ENCODE measurements around the gene ALLC. TPM values are rescaled to one million over a fixed set of nuclear protein-coding genes. Genes with fewer than 3 reads are reported as not detected.
"Not testable (repeated sequence)": the region's sequence is repeated elsewhere in the genome, so short reads cannot be mapped to it uniquely, and the experiment has no call there.

ALLC gene
- total RNA-seq, result not detected in 2 replicates
- long read RNA-seq, result 0 reads

GRCh38 chr2:3657881-3658280, at the start of gene ALLC:
Gene ALLC, plus strand, starts transcription at chr2:3658200. Its CDS starts 12,958 bp downstream, at chr2:3671158.
- H3K36me3 Mint-ChIP-seq (ENCODE audit: unreplicated experiment), result no peaks in the 10 kb centered on the region
- no peak within 1 kb of the TSS for H3K4me3 Mint-ChIP-seq (ENCODE audit: unreplicated experiment)
- no peaks in the 10 kb centered on the region for H3K9me3 Mint-ChIP-seq (ENCODE audit: unreplicated experiment)
- peaks cover 6% of the 10 kb centered on the region for H3K4me1 Mint-ChIP-seq (ENCODE audit: unreplicated experiment)
- H3K27me3 Mint-ChIP-seq (ENCODE audit: unreplicated experiment), result peaks cover 2% of the 10 kb centered on the region
- no peak within 1 kb of the TSS for H3K27ac Mint-ChIP-seq (ENCODE audit: unreplicated experiment)
- TF ChIP-seq, protein P1, sequence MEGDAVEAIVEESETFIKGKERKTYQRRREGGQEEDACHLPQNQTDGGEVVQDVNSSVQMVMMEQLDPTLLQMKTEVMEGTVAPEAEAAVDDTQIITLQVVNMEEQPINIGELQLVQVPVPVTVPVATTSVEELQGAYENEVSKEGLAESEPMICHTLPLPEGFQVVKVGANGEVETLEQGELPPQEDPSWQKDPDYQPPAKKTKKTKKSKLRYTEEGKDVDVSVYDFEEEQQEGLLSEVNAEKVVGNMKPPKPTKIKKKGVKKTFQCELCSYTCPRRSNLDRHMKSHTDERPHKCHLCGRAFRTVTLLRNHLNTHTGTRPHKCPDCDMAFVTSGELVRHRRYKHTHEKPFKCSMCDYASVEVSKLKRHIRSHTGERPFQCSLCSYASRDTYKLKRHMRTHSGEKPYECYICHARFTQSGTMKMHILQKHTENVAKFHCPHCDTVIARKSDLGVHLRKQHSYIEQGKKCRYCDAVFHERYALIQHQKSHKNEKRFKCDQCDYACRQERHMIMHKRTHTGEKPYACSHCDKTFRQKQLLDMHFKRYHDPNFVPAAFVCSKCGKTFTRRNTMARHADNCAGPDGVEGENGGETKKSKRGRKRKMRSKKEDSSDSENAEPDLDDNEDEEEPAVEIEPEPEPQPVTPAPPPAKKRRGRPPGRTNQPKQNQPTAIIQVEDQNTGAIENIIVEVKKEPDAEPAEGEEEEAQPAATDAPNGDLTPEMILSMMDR (IDR thresholded peaks at IDR 0.05), result no peak
- no peak for DNase-seq (ENCODE audit: extremely low spot score, unreplicated experiment)

DNA sequence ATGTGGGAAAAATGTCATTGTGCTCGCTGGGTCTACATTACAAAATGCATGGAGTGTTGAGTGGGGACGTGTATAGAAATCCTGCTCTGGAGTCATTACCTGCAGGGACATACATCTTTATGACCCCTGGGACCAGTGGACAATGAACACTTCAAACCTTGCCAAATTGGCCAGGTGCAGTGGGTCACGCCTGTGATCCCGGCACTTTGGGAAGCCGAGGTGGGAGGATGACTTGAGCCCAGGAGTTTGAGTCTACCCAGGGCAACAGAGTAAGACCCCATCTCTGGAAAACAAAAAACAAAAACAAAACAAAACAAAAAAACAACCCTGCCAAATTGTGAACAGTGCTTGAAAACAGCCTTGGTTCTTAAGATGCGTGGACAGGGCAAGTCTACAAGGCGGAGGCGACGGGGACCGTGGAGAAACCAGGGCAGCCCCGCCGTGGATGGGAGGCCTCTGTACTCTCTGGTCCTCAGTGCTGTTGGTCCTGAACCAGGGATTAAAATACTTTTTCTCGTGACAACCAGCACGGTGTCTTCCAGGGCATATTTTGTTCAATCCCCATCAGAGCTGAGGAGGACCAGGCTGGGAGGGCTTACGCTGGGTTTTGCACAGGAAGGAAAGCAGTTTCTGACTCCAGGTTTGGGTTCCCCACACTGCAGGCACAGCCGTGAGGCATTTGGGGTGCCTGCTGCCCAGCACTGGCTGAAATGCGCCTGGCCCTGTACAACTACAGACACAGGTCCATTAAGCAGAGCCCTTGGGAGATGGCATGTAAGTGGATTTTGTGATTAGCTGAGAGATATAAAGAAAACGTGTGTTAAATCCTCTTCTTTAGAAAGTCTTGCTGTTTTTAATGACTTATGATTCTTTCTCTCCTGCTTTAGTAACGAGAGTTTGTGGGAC, 49.4 kb upstream of the ALLC start:
- Mint-ChIP-seq H3K4me1 (ENCODE audit: unreplicated experiment) (no peaks in the 10 kb centered on the region), H3K27me3 (ENCODE audit: unreplicated experiment) (peaks cover 3% of the 10 kb centered on the region), H3K27ac (ENCODE audit: unreplicated experiment) (no peak overlapping the region), H3K36me3 (ENCODE audit: unreplicated experiment) (no peaks in the 10 kb centered on the region), H3K9me3 (ENCODE audit: unreplicated experiment) (no peaks in the 10 kb centered on the region), H3K4me3 (ENCODE audit: unreplicated experiment) (no peak overlapping the region)
- peak; percentile 80 for DNase-seq (ENCODE audit: extremely low spot score, unreplicated experiment)
- TF ChIP-seq, protein P1 (IDR thresholded peaks at IDR 0.05), result no peak

DNA sequence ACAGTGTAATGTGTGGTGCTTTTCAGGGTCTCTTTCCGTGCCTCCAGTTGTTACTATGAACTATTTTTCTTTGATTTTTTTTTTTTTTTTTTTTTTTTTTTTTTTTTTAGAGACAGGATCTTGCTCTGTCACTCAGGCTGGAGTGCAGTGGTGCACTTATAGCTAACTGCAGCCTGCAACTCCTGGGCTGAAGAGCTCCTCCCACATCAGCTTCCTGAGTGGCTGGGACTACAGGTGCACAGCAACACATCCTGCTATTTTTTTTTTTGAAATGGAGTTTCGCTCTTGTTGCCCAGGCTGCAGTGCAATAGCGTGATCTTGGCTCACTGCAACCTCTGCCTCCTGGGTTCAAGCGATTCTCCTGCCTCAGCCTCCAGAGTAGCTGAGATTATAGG, 48.7 kb upstream of the ALLC start:
- H3K27me3 Mint-ChIP-seq (ENCODE audit: unreplicated experiment); H3K4me3 Mint-ChIP-seq (ENCODE audit: unreplicated experiment); H3K27ac Mint-ChIP-seq (ENCODE audit: unreplicated experiment); H3K36me3 Mint-ChIP-seq (ENCODE audit: unreplicated experiment); H3K4me1 Mint-ChIP-seq (ENCODE audit: unreplicated experiment); H3K9me3 Mint-ChIP-seq (ENCODE audit: unreplicated experiment): not testable (repeated sequence)
- DNase-seq (ENCODE audit: extremely low spot score, unreplicated experiment), result peak; percentile 4

DNA sequence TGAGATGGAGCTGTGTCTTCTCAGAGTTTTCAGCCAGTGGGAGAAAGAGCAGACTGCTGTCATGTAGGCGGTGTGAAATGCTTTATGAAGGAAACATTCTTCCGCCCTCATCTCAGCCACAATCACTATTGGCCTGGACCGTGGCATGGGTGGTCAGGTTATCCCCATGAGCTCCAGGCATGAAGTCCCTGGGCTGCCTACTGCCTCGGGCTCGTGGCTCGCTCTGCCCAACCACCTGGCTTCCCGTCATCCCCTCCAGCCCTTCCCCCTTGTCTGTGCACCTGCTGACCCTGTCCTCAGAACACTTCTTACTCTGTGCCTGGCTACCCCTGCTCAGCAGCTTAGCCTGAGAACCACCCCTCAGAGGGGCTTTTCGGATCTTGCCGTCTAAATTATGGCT, 47.6 kb upstream of the ALLC start:
- Mint-ChIP-seq H3K4me1 (ENCODE audit: unreplicated experiment) (no peaks in the 10 kb centered on the region), H3K27ac (ENCODE audit: unreplicated experiment) (no peak overlapping the region), H3K27me3 (ENCODE audit: unreplicated experiment) (peaks cover 3% of the 10 kb centered on the region), H3K9me3 (ENCODE audit: unreplicated experiment) (no peaks in the 10 kb centered on the region), H3K36me3 (ENCODE audit: unreplicated experiment) (no peaks in the 10 kb centered on the region), H3K4me3 (ENCODE audit: unreplicated experiment) (no peak overlapping the region)
- TF ChIP-seq, protein P1 (IDR thresholded peaks at IDR 0.05), result no peak
- peak; percentile 64 for DNase-seq (ENCODE audit: extremely low spot score, unreplicated experiment)

DNA sequence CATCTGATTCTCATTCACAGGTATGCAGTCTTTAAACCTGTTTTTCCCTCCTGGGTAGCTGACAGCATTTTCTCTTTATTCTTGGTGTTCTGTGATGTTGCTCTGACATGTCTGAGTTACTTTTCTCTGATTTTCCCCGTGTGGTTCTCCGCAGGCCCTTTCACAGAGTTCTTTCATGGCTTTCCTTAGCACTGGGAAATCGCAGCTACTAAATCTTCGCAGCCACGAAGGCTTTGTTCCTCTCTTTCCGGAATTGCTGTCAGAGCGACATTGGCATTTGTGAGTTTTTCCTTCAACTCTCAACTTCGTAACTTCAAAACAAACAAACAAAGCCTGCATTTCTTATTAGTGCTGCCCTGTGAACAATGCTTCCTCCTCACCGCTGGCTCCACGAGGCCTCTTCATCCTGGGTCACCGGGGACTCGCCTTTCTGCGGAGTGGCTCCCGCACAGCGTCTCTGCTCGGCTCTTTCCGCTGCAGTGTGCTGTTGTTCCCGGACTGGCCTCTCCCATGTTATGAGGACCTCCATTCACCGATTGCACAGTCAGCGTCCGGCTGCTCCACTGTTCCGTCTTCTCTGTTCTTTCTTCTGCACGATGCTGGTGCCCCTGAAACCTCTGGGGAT, 47.0 kb upstream of the ALLC start:
- Mint-ChIP-seq H3K27ac (ENCODE audit: unreplicated experiment) (no peak overlapping the region), H3K36me3 (ENCODE audit: unreplicated experiment) (no peaks in the 10 kb centered on the region), H3K4me1 (ENCODE audit: unreplicated experiment) (no peaks in the 10 kb centered on the region), H3K27me3 (ENCODE audit: unreplicated experiment) (peaks cover 3% of the 10 kb centered on the region), H3K4me3 (ENCODE audit: unreplicated experiment) (no peak overlapping the region), H3K9me3 (ENCODE audit: unreplicated experiment) (no peaks in the 10 kb centered on the region)
- TF ChIP-seq, protein P1 (IDR thresholded peaks at IDR 0.05), result no peak
- peak; percentile 69 for DNase-seq (ENCODE audit: extremely low spot score, unreplicated experiment)
